ENCODE results near the gene IRGM.
"Not testable (repeated sequence)": the region's sequence is repeated elsewhere in the genome, so short reads cannot be mapped to it uniquely, and the experiment has no call there.

The IRGM gene

GRCh38 chr5:150848271-150848670, 1.9 kb downstream of the IRGM start:
- Mint-ChIP-seq H3K27ac (no peak overlapping the region), H3K36me3 (peaks cover 9% of the 10 kb centered on the region), H3K27me3 (no peaks in the 10 kb centered on the region), H3K4me3 (no peak overlapping the region), H3K9me3 (peaks cover 9% of the 10 kb centered on the region), H3K4me1 (peaks cover 24% of the 10 kb centered on the region)
- no peak for DNase-seq
- CTCF ChIA-PET, result interaction anchor here (0.8 to 4.1 kb wide), 5 partner anchors 47 to 391 kb away, joined by 3 to 81 read pairs (median 55); partner anchors contain the start of gene SMIM3

GRCh38 chr5:150851039-150851438, 4.7 kb downstream of the IRGM start:
- peaks cover 23% of the 10 kb centered on the region for H3K4me1 Mint-ChIP-seq
- peaks cover 7% of the 10 kb centered on the region for H3K36me3 Mint-ChIP-seq
- no peaks in the 10 kb centered on the region for H3K27me3 Mint-ChIP-seq
- H3K9me3 Mint-ChIP-seq, result peaks cover 7% of the 10 kb centered on the region
- DNase-seq, result no peak
- no peak overlapping the region for H3K27ac Mint-ChIP-seq
- H3K4me3 Mint-ChIP-seq, result no peak overlapping the region
- CTCF ChIA-PET, result interaction anchor here (0.9 to 1.4 kb wide), 6 partner anchors 51 to 264 kb away, joined by 3 to 4 read pairs (median 3); partner anchors contain the start of gene SMIM3

- H3K27me3 Mint-ChIP-seq, result no peaks in the 10 kb centered on the region
- no peak overlapping the region for H3K27ac Mint-ChIP-seq
- H3K36me3 Mint-ChIP-seq, result peaks cover 5% of the 10 kb centered on the region
- H3K4me1 Mint-ChIP-seq, result peaks cover 7% of the 10 kb centered on the region
- CTCF ChIA-PET, result no interaction called here
- peaks cover 4% of the 10 kb centered on the region for H3K9me3 Mint-ChIP-seq
- DNase-seq, result no peak
- H3K4me3 Mint-ChIP-seq, result no peak overlapping the region
These were observed 7.2 kb downstream of the IRGM start for GRCh38 chr5:150853561-150853960.

- H3K27ac Mint-ChIP-seq, H3K4me3 Mint-ChIP-seq, DNase-seq, CTCF ChIA-PET, H3K36me3 Mint-ChIP-seq, H3K27me3 Mint-ChIP-seq, H3K4me1 Mint-ChIP-seq: not testable (repeated sequence)
- H3K9me3 Mint-ChIP-seq, result peaks cover 13% of the 10 kb centered on the region
These were observed 10.4 kb downstream of the IRGM start for GRCh38 chr5:150856700-150857099.

GRCh38 chr5:150860246-150860821, 14.0 kb downstream of the IRGM start:
- Mint-ChIP-seq H3K9me3 (peaks cover 17% of the 10 kb centered on the region), H3K36me3 (peaks cover 3% of the 10 kb centered on the region), H3K27me3 (no peaks in the 10 kb centered on the region), H3K27ac (no peak overlapping the region), H3K4me3 (no peak overlapping the region), H3K4me1 (no peaks in the 10 kb centered on the region)
- CTCF ChIA-PET, result interaction anchor here (1.2 kb wide), 1 partner anchor 8 kb away, joined by 3 read pairs; no protein-coding TSS in a partner anchor
- no peak for DNase-seq

GRCh38 chr5:150862070-150862469, 15.7 kb downstream of the IRGM start:
- Mint-ChIP-seq H3K36me3 (no peaks in the 10 kb centered on the region), H3K4me1 (no peaks in the 10 kb centered on the region), H3K9me3 (peaks cover 15% of the 10 kb centered on the region), H3K4me3 (no peak overlapping the region), H3K27me3 (no peaks in the 10 kb centered on the region), H3K27ac (no peak overlapping the region)
- no peak for DNase-seq
- CTCF ChIA-PET, result no interaction called here

- no peaks in the 10 kb centered on the region for H3K27me3 Mint-ChIP-seq
- no peaks in the 10 kb centered on the region for H3K36me3 Mint-ChIP-seq
- H3K9me3 Mint-ChIP-seq, result peaks cover 22% of the 10 kb centered on the region
- no peaks in the 10 kb centered on the region for H3K4me1 Mint-ChIP-seq
- CTCF ChIA-PET, result no interaction called here
- no peak overlapping the region for H3K4me3 Mint-ChIP-seq
- H3K27ac Mint-ChIP-seq, result no peak overlapping the region
- no peak for DNase-seq
These were observed 33.0 kb downstream of the IRGM start for GRCh38 chr5:150879358-150879757.

- no peak for DNase-seq
- no peak overlapping the region for H3K27ac Mint-ChIP-seq
- peaks cover 76% of the 10 kb centered on the region for H3K9me3 Mint-ChIP-seq
- H3K36me3 Mint-ChIP-seq, result peaks cover 16% of the 10 kb centered on the region
- no peaks in the 10 kb centered on the region for H3K4me1 Mint-ChIP-seq
- no peaks in the 10 kb centered on the region for H3K27me3 Mint-ChIP-seq
- CTCF ChIA-PET, result no interaction called here
- H3K4me3 Mint-ChIP-seq, result no peak overlapping the region
These were observed 49.4 kb downstream of the IRGM start for GRCh38 chr5:150895431-150896428.

Measured in activated naive CD4-positive, alpha-beta T cell treated with anti-CD3 and anti-CD28 coated beads, Interleukin-2, amount 10 ng/mL, durations not matched to agents 7 days and 5 days (primary cell).